GM18951 (cell line): ENCODE results near the gene MAP3K15.
"Not testable (repeated sequence)": the region's sequence is repeated elsewhere in the genome, so short reads cannot be mapped to it uniquely, and the experiment has no call there.

Source experiments
- POLR2A ChIP-seq: IDR thresholded peaks from 4 replicates; pipeline ENCODE4 v1.6.1; 2011; ENCODE audit warnings: mild to moderate bottlenecking; ENCODE audit not compliant: insufficient read length, insufficient read depth; ENCODE audit errors: extremely low read depth
- in situ Hi-C: fragments of 300-500 bp; cut with MboI; formaldehyde crosslinking; loops from one replicate; pipeline ENCODE4 v1.12.0; 2022; ENCODE audit warnings: low sequenced_read_pairs, mixed read lengths, inconsistent platforms; ENCODE audit not compliant: unreplicated experiment

MAP3K15 gene

DNA sequence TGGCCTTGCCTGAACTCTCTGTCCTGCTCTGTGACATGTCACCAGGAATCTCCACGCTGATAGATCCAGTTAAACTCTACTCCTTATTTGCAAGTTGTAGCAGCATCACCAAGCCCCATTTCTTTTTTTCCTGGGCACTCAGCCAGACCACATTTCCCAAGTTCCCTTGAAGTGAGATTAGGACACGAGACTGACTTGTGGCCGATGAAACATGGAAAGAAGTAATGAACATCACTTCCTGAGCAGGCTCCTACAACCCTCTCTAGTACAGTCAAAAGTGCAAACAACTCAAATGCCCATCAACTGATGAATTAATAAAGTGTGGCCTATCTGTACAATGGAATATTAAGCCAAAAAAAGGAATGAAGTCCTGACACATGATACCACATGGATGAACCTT lies 74.6 kb downstream of the MAP3K15 start:
- no peak for TF ChIP-seq POLR2A
- in situ Hi-C loops, result no loop called here

DNA sequence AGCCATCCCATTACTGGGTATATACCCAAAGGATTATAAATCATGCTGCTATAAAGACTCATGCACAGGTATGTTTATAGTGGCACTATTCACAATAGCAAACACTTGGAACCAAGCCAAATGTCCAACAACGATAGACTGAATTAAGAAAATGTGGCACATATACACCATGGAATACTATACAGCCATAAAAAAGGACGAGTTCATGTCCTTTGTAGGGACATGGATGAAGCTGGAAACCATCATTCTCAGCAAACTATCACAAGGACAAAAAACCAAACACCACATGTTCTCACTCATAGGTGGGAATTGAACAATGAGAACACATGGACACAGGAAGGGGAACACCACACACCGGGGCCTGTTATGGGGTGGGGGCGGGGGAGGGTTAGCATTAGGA lies 92.6 kb downstream of the MAP3K15 start:
- in situ Hi-C loops, result not testable (repeated sequence)

DNA sequence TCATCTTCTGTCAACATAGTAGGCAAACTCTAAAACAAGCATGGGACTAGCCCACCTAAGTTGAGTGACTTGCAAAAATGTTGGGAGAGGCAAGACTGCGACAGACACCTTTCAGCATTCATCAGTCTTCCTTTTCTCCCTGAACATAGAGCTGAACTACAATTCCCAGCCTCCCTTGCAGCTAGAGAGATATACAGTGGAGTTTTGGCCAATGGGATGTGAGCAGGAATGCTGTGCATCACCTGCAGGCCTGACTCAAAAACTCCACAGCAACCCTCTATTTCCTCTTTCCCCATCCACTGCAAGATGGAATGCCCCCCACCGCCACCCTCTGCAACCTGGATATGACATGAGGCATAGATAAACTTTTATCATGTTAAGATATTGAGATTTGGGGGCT lies 105.0 kb downstream of the MAP3K15 start:
- TF ChIP-seq POLR2A, result no peak
- in situ Hi-C loops, result no loop called here

DNA sequence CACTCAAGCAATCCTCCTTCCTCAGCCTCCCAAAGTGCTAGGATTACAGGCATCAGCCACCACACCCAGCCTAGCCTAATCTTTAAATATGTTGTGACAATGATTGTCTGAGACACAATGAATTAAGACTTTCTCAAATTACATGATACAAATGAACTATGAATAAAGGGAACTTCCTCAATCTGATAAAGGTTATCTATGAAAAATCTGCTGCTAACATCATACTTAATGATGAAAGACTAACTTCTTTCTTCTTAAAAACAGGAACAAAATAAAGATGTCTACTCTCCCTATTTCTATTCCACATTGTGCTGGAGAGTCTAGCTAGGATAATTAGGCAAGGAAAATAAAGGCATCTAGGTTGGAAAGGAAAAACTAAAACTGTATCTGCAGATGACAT lies 111.6 kb downstream of the MAP3K15 start:
- in situ Hi-C loops, result no loop called here
- no peak for TF ChIP-seq POLR2A

DNA sequence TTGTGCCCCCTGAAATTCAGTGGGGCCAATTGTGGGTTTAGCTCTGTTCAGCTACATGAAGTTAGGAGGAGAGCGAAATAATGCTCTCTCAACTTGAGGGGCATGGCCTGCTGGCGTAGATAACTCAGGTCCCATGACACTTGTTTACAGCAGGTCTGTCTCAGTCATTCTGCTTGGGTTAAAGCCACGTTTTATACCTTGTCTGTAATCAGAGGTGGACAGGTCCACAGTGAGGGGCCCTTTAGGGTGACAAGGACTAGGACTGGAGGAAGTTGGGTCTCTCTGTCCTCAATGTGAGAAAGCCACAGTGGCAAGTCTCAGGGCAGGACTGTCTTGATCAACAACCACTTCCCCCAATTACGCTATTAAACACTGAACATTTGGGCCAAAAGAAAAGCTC lies 122.6 kb downstream of the MAP3K15 start:
- in situ Hi-C loops, result loop anchor here (25.0 kb wide), 1 partner anchor 670 kb away; no protein-coding TSS in a partner anchor

DNA sequence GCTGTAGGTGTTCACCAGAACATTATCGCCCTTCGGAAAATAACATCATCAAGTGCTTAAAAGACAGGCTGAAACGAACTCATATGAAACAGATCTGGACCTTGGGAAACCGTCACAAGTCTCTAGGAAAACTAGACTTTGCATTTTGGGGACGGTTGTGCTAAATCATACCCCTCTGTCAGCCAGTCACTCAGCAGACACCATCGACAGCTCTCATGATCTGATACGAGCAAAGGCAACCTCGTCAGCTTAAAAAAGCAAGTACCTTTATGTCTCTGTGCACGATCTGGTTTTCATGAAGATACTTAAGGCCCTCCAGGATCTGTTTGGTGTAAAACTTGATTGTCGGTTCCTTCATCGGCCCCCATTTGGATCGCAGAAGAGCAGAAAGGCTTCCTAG lies 123.2 kb downstream of the MAP3K15 start:
- in situ Hi-C loops, result loop anchor here (25.0 kb wide), 1 partner anchor 670 kb away; no protein-coding TSS in a partner anchor
- TF ChIP-seq POLR2A, result no peak

More for the DNA sequence above, 122.6 kb downstream of the MAP3K15 start:
- no peak for TF ChIP-seq POLR2A

DNA sequence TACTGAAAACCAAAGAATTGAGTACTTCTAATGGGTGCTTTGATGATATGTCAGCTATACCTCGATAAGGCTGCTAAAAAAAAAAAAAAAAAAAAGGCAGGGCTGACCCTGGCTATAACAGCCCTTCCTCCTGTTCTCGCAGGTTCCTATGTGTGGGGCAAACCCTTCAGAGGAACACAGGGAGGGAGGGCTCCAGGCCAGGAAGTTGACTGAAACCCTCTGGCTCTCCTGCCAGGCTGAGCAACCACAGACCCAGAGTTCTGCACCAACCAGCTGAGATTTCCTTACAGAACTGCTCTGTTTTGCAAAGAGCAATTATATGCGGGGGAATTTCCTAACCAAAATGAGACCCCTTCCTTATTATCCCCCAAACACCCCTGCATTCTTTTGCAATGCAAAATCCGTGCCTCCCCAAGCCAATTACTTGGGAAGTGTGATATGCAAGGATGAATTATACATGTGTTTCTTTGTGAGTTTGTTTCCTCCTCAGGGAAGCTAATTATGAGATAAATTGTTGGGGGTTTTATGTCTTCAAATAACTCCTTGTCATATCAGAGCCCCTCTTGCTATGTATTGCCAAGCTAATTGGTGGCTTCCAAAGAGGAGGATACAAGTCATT lies 126.0 kb downstream of the MAP3K15 start:
- in situ Hi-C loops, result loop anchor here (25.0 kb wide), 1 partner anchor 673 kb away; no protein-coding TSS in a partner anchor
- no peak for TF ChIP-seq POLR2A

DNA sequence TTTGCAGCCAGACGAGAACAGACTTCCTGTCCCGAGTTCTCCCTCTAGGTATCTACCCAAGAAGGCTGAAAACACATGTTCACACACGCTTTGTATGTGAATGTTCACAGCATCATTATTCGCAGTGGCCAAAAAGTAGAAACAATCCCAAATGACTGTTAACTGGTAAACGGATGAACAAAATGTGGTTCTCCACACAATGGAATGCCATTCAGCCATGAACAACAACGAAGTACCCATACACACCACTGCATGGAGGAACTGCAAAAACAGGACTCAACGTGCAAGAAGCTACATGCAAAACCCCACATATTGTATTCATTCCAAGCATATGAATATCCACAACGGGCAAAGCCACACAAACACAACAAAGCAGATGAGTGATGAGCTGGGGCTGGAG lies 126.6 kb downstream of the MAP3K15 start:
- no peak for TF ChIP-seq POLR2A
- in situ Hi-C loops, result loop anchor here (25.0 kb wide), 1 partner anchor 674 kb away; no protein-coding TSS in a partner anchor

DNA sequence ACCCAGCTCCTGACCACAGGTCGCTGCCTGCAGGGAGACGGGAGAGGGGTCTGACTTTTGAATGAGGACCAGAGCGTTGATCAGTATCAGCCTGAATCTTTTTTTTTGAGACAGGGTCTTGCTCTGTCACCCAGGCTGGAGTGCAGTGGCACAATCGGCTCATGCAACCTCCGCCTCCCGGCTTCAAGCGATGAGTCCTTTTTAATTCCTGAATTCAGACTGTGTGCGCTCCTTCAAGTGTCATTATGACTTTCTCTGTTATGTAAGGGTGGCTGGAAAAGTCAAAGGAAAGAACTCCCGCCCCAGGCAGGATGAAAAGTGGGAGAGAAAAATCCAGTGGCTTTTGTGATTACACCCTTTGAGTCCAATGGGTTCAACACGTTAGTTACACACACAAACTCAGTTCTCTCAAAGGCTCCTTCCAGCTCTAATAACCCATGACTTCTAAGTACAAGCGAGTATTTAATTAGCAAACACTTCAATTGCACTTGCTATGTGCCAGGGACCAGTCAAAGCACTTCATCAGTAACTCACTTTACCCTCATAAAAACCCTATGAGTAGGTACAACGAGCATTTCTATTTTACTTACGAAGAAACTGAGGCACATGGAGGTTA lies 127.1 kb downstream of the MAP3K15 start:
- in situ Hi-C loops, result loop anchor here (25.0 kb wide), 1 partner anchor 674 kb away; no protein-coding TSS in a partner anchor
- TF ChIP-seq POLR2A, result no peak

DNA sequence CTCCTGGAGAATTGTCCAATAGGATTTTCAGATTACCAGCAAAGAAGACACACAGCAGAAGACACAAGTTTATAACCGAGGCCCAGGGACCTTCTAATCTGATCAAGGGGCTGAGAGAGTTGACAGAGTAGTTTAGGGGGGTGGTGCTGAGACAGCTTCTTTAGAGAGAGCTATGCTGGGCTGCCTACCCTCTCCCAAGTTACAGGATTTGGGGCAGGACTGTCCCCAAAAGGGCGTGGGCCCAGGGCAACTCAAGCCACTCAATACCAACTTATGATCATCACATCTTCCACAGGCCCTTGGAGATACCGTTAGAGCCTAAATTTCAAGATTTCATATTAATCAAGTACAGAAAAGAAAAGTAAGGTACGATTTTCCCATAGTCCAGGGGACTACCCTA lies 128.6 kb downstream of the MAP3K15 start:
- in situ Hi-C loops, result loop anchor here (25.0 kb wide), 1 partner anchor 676 kb away; no protein-coding TSS in a partner anchor
- no peak for TF ChIP-seq POLR2A

DNA sequence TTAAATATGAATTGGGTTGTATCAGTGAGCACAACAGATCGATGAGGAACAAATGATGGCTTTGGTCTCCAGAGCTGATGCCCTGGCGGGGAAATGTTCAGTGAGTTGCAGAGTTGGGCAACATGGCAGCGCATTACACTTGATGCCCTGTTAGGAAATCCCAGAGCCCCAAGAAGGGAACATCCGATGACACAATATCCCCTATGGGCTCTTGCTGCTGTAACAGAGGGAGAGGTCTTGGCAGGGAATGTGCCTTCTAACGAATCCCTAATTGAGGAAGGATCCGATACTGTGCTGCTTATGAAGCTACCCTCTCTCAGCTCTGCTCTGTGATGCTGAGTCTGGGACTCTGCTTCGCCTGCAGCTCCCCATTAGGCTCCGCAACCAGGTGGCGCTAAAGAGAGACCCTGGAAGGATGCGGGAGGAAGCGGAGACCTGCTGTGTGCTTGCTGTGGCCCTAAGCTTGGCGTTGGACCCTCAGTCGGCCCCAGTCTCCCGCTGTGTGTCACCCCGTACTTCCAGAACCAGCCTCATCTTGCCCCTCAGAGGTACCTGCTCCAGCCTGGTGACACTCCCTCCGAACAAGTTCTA lies 132.7 kb downstream of the MAP3K15 start:
- TF ChIP-seq POLR2A, result no peak
- in situ Hi-C loops, result loop anchor here (25.0 kb wide), 1 partner anchor 680 kb away; no protein-coding TSS in a partner anchor

DNA sequence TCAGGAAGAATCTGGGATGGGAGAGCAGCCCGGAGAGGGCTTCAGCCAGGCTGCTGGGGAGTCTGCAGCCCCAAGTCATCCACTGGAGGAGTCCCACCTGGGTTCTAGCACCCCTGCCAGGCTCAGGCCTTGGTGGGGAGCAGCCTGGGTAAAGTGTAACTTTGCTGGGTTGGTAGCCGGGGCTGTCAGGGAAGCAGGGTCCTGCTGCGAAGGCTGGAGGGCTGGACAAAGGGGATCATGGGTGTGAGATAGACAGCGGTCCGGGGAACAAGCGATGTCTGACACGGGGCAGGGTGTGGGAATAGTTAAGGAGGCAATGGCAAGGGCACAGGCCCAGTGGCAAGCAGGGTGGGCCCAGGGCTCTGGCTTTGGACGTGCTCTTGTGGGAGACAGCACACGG lies 134.0 kb downstream of the MAP3K15 start:
- TF ChIP-seq POLR2A, result no peak
- in situ Hi-C loops, result loop anchor here (25.0 kb wide), 1 partner anchor 681 kb away; no protein-coding TSS in a partner anchor

DNA sequence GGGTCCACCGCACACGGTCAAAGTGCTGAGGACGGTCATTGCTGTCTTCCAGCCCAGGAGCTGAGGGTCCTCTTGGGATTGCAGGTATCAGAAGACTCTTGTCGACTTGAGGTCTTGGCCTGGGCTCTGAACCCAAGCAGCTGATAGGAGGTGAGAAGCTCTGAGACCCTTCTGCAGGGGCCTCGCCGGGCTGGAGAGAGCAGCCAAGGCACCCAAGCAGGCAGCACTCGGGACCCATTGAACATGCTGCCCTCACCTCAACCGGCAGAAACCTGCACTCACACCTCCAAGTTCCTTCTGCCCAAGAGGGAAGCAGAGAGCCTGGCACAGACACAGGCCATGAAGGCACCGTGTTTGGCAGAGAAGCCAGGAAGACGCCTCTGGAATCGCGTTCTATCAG lies 137.5 kb downstream of the MAP3K15 start:
- TF ChIP-seq POLR2A, result no peak
- in situ Hi-C loops, result loop anchor here (25.0 kb wide), 1 partner anchor 685 kb away; no protein-coding TSS in a partner anchor
